Measurements from ENCODE around the gene AP1G1.
"Not testable (repeated sequence)": the region's sequence is repeated elsewhere in the genome, so short reads cannot be mapped to it uniquely, and the experiment has no call there.

AP1G1 gene

DNA sequence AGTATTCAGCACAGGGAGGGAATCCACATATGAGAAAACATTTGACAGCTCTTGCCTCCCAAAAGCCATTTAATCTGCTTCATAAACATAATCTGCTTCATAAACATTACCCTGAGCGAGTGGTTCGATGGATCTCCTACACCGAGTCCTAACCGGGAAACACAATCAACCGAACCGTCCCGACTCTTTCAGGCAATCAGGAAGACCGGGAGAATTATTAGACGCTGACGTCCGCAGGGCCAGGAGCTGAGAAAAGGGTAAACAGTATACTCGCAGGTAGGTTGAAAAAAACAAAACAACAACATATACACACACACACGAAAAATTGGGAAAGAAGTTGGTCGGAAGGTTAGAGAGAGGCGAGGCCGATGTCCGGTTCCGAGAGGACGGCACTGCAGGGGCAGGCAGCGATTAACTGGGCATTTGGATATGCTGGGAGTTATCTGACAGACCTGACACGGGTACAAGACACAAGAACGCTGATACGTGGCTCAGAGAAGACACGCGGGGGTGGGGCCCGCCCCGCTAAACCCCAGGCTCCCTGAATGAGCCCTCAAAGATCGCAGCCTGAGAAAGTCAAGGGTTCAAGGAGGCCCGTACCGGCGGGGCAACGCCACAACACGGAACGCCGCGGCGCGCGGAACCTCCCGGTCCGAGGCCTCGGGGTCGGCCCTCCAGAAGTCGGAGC lies 585 bp downstream of the AP1G1 start:
- DNase-seq = peak; percentile 86

DNA sequence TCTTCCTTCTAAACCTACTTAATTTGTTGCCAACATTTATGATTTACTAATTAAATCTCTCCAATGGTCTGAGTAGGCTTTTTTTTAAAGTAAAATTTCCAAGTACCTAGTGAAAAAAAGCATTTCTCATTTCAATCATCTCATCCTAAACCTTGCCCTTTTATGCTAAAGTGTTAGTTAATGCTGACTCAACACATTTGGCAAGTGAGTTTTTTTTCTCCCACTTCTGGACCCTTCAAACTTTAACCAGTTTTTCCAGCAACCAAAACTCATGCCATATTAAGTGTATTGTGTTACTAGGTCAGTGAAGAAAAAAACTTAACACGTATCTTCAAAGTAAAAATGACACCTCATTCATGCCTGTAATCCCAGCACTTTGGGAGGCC lies 5.3 kb downstream of the AP1G1 start:
- DNase-seq = no peak

DNA sequence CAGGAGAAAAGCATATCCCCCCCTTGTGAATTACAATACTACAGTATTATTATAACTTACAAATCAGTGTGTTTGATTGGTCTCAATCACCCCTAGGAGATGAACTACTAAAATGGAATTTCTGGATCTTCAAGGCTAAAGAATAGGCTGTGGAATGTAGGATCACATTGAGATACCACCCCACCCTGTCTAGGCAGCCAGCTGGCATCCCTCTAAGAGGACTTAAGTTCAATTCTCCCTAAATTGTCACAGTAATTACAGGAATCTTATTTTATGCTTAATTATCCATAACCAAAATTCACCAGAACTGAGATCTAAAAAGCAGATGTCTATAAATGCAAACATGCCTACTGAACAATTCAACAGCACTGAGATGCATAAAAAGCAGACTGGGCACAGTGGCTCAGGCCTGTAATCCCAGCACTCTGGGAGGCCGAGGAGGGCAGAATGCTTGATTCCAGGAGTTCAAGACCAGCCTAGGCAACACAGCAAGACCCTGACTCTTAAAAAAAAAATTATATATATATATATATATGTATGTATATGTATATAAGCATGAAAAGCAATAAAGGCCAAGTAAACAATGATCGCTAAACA lies 12.0 kb downstream of the AP1G1 start:
- DNase-seq = no peak

DNA sequence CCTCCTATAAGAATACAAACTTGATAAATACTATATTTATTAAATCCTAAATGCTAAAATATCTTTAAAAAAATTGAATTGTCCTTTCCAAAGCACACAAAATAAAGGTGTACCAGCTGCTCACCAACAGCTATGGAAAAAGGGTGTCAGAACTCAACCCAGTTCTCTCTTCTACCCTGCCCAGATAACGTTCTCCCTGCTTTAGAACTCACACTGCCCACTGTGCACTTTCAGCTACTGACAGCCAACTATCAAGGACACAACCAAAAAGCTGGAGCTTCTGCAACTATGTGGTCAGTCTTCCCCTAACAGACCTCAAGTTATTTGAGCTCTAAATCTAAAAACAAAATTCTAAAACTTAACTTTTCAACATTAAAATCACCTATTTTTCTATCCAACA lies 13.7 kb downstream of the AP1G1 start:
- no peak for DNase-seq

DNA sequence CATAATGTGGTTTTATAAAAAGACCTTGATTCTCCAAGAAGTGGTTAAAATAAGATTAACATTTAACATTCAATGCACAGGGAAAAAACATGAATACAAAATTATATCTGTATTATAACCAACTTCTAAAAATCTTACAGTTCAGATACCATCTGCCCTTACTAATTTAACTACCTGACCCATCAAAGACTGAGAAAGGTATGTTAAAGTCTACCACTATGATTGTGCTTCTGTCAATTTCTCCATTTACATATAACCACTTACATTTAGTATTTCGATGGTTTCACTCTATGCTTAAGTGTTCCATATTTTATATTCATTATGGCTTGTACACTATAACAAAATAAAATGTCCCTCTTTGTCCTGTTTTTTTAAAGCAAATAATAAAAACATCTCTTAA lies 14.6 kb downstream of the AP1G1 start:
- no peak for DNase-seq

DNA sequence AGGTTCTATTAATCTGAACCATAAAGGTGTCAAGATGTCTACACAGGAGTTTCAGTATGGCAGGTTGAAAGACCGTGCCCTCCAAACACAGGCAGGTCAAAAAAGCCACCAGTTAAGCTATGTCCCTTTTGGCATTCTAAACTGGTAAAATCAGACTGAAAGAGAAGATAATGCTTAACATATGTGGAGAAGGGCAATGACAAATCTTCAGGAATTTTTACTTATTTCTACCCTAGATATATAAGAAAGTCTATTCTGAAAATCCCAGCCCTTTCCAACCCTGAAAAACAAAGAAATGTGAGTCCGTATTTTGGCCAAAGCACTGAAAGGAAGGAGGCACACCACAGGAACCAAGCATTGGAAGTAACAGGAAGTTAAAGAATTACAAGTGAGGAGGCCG lies 16.5 kb downstream of the AP1G1 start:
- DNase-seq = no peak

DNA sequence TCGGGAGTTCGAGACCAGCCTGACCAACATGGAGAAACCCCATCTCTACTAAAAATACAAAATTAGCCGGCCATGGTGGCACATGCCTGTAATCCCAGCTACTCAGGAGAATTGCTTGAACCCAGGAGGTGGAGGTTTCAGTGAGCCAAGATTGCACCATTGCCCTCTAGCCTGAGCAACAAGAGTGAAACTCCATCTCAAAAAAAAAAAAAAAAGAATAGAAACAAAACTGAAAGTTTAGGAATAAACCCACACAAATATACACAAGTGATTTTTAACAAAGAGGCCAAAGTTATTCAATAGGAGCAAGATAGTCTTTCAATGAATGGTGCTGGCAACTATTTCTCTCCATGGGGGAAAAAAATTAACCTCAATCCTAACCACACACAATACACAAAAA lies 18.3 kb downstream of the AP1G1 start:
- not testable (repeated sequence) for DNase-seq

DNA sequence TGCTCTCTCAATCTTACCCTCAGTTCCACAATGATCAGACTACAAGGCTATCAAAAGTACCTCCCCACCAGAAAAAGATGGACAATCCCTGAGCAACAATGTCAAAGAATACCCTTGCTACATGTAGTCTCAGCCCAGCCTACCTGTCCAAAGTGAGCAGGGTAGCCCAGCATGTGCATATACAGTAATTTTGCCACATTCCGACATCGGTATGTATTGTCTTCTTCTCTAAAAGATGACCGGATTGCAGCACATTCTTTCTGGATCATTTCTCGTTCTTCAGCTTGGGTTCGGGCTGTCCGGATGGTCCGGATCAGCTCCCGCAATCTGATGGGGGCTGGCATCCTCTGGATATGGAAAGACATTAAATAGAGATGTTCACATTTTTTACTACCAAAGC lies 19.5 kb downstream of the AP1G1 start:
- DNase-seq = no peak

DNA sequence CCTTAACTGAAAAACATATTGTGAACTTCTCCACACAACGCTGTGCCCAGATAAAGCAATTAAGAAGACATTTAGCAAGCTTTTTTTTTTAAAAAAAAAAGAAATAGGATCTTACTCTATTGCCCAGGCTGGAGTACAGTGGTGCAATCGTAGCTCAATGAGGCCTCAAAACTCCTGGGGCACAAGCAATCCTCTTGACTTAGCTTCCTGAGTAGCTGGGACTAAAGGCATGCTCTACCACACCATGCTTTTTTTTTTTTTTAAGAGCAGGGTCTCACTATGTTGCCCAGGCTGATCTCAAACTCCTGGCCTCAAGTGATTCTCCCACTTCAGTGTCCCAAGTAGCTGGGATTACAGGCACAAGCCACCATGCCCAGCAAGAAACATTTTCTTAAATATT lies 20.1 kb downstream of the AP1G1 start:
- no peak for DNase-seq

DNA sequence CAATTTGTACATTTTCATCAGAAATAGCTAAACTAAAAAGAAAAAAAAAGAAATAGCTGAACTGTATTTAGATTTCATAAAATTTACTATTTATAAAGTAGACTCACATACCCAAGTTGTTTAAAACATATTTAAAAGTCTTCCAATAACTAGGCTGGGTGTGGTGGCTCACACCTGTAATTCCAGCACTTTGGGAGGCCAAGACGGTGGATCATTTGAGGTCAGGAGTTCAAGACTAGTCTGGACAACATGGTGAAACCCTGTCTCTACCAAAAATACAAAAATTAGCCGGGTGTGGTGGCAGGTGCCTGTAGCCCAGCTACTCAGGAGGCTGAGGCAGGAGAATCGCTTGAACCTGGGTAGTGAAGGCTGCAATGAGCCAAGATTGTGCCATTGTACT lies 23.5 kb downstream of the AP1G1 start:
- not testable (repeated sequence) for DNase-seq

DNA sequence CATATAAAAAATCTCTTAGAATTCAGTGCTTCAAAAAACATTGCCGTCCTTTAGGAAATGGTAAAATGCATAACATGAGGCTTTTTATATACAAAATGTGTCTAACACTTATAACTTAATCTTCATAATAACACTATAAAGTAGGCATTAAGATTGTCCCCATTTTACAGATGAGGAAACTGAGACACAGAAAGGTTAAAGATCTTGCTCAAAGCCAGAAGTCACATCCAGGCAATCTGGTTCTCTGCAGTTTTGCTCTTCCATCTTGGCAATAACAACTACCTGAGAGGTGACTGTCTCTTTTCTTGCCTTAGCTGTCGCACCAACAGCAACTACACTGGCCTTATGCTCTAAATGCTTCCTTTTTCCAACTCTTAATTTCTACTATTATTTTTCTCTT lies 24.5 kb downstream of the AP1G1 start:
- no peak for DNase-seq

DNA sequence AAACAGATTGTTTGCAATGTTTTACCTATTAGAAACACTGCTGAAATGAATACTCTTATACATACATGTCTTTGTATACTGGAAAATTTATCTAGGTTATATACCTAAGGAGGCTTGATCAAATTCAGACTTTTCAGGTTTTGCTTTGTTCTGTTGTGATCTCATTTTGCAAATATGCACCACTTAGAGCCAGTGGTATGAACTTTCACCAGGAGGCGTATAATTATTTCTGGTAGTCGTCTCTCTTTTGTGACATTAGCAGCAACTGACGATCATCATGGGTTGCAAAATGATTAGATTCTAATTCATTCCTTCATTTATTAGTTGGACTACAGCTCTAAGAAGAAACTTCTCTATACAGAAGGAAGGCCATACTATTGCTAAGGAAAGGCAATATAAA lies 26.9 kb downstream of the AP1G1 start:
- no peak for DNase-seq

DNA sequence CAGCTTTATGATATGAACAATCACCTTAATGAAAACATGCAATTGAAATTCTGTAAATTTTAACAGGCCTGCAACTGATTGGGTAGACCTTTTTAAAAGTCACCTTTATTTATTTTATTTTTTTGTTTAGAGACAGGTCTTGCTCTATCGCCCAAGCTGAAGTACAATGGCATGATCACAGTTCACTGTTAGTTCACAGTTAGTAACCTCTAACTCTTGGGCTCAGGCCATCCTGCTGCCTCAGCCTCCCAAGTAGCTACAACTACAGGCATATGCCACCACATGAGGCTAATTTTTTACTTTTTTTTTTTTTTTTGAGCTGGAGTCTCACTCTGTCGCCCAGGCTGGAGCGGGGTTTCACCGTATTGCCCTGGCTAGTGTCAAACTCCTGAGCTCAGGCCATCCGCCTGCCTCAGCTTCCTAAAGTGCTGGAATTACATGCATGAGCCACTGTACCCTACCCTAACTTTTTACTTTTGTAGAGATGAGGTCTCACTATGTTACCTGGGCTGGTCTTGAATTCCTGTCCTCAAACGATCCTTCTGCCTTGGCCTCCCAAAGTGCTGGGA lies 28.0 kb downstream of the AP1G1 start:
- DNase-seq = no peak

DNA sequence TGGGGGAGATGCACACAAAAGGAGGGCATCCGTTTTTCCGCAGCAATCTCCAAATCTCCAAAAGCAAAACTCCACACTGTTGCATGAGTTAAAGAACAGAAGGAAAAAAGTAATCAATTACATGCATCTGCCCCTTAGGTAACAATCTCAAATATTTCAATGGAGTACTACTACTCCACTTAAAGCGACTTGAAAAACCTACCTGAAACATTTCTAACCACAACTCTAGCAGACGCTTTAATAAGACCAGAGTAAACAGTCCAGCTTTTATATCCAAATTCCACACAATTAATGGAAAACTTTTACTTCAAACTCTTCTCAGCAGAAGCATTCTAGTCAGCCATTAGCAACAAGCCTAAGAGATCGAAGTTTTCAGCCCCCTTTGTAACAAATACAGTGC lies 29.9 kb downstream of the AP1G1 start:
- DNase-seq = no peak

DNA sequence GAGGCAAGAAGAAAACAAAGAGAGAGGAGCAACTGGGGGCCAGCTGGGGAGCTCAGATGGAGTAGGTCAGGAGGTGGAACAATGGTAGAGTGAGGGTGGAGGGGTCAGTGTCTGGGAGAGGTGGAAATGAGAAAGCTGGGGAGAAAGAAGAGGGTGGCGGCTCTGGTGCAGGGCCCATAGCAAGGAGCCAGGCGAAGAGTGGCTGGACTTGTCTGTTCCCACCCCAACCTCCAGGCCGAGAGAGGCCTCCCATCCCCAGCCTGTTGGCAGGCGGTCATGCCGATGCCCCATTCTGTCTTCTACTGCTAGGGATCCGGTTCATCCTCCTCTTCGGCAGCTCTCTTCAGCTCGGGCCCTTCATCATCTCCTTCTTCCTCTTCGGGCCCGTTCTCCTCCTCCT lies 31.3 kb downstream of the AP1G1 start:
- no peak for DNase-seq

DNA sequence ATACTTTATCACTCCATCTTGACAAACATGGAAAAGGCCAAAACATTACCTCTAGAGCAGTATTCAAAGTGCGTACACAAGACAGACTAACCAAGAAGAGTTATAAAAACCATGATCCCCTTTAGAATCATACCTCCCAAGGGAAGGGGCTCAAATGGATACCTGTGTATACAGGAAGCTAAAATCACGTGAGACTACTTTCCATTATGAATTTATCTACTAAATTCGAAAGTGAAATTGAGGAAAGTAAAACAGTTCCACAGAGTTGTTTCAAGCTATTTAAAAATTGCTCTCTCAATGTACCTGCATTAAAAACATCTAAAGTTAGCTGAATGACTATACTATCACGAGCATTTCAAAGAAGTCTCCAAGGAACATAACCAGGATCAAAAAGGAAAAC lies 32.7 kb downstream of the AP1G1 start:
- no peak for DNase-seq

DNA sequence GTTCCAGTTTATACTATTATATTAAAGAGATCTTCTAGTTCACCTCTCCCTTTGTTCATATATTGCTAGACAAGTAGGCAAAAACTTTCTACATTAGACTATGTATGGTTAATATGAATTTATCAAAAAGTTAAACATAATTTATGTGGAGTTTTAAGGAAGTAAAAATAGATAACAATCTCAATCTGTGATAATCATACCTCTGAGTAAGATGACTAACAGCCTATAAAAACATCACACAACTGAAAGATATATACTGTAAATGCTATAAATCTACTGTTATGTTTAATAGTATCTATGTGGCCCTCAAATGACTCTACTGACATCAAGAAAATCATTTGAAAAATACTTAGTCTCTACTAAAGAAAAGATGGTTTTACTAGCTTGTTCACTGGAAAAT lies 37.1 kb downstream of the AP1G1 start:
- DNase-seq = no peak

DNA sequence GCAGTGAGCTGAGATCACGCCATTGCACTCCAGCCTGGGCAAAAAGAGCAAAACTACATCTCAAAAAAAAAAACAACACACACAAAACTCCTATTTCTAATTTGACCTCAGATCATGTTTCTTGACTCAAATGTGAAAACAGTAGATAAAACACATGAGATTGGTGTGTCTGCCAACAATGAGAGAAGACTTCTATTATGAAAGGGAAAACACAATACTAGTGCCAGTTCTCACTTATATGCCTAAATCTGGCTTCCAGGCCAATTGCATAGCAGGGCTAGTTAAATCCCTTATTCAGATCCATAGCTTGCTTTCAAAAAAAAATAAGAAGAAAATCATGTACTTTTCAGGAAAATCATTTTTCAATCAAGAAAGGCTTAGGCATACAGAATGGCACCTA lies 39.4 kb downstream of the AP1G1 start:
- no peak for DNase-seq

DNA sequence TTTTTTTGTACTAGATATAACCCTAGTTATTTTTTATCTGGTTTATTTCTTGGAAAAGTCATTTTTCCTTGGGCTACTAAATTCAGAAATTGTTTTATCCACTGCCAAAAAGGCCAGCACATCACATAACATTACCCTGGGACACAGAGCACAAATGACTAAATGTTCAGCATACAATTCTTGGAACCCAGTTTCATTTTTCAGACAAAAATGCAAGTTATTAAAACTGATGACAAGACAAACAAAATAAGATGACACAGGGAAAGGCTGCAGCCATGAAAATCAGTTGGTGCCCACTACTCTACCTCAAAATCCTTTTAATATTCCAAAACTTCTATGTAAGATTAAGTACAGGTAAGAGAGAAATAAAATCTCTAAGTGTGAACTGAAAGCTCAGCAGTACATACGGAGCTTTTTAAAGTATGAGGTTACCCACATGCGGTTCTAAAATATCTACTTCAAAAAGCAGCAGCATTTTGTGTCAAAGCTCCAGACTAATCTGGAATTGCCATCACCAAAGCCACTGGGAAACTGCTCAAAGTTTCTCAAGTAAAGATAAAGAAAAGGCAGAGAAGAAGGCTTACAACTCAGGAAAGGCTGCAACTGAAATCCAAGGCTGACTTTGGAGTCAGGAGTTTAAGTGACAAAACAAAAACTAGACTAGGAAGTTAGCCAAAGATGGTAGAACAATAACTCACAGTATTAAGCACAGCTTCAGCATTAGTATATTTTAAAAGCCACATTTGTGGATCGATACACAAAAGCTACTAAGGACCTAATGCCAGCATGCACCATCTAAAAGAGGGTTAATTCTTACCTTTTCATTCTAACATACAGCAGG lies 41.4 kb downstream of the AP1G1 start:
- DNase-seq = no peak

DNA sequence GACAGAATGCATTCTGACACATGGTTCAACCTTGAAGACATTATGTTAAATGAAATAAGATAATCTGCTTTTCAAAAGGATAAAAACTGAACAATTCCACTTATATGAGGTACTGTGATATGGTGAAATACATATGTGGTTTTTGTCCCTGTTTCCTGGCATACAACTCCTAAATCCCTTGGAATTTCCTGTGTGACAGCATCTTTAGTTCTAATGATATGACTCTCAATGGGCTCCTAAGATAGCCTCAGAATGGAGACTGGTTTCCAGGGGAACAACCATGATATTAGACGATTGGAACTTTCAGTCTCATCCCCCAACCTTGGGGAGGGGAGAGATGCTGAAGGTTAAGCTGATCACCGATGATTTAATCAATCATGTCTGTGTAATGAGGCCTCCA lies 46.4 kb downstream of the AP1G1 start:
- DNase-seq = no peak

DNA sequence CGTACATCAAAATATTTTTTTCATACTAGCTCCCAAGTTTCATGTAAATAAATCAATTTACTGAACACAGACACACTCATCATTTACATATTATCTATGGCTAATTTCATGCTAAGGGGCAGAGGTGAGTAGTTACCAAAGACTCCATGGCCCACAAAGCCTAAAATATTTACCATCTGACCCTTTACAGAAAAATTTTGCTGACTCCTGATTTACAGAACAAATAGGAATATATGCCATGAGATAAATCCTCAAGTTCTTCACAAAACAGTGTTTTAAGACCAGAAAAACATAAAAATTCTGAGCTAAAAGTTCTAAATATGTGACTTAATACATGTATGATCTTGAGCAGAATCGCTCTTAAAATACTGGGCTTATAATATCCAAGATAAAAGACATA lies 47.5 kb downstream of the AP1G1 start:
- DNase-seq = no peak

DNA sequence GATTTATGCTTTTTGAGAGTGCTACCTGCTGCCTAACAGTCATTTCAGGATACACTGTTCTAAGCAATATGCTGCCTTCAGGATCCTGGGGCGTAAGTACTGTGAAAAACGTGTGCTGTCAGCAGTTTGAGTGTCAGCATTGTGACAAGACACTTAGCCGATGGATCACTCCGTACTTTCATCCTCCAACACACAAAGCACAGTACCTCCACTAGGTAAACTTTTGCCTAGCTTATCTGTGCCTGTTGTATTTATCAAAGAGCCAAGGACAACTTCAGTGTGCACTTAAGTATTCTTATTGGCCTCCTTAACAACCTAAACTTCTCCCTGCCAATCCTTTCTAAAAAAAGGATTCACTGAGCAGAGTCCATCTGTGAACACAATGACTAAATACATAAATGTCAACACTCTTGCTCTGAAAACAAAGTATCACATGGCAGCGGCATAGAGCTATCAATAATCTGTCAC lies 50.3 kb downstream of the AP1G1 start:
- DNase-seq = no peak

DNA sequence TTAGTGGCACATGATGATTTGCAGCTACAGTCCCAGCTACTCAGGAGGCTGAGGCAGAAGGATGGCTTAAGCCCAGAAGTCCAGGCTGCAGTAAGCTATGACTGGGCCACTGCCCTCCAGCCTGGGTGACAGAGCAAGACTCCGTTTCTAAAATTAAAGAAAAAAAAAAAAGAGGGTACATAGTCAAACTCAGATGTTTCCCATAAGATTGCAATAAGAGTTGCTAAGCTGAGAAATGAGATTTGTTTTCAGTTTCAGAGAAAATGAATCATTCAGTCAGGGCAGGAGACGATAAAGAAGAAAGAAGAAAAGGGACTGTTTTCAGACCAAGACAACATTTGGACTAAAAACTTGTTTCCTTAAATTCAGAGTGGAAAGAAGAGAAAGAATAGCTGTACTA lies 54.0 kb downstream of the AP1G1 start:
- no peak for DNase-seq

DNA sequence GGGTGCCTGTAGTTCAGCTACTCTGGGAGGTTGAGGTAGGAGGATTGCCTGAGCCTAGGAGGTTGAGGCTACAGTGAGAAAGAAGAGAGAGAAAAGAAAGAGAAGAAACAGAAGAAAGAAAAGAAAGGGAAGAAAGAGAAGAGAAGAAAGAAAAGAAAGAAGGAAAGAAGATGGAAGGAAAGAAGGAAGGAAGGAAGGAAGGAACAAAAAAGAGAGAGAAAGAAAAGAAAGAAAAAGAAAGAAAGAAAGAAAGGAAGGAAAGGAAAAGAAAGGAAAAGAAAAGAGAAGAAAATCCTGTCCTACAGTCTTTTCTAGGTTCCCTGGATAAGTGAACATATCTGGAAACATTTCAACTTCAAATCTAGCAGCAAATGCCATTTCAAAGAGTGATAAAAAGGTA lies 54.5 kb downstream of the AP1G1 start:
- DNase-seq = no peak

Data from activated effector memory CD4-positive, alpha-beta T cell treated with anti-CD3 and anti-CD28 coated beads, Interleukin-2, amount 50 U/mL, for 16 hours (primary cell).